H9 (cell line): ENCODE measurements around the gene TRIM44. TPM values are rescaled to one million over a fixed set of nuclear protein-coding genes. Genes with fewer than 3 reads are reported as not detected.

Experiments
- DNase-seq: peaks from one replicate; pipeline ENCODE4 v3.0.0-alpha.2; 2017
- H2AFZ ChIP-seq: one replicate; pipeline ENCODE4 v1.6.1; 2013; ENCODE audit warnings: mild to moderate bottlenecking, low read length, control low read depth, moderate library complexity
- H2AK5ac ChIP-seq: 2 replicates; pipeline ENCODE4 v1.6.1; 2013; ENCODE audit warnings: low read length, control low read depth, mixed read lengths; ENCODE audit not compliant: insufficient read length
- H2BK120ac ChIP-seq: one replicate; pipeline ENCODE4 v1.6.1; 2013; ENCODE audit warnings: low read depth, mild to moderate bottlenecking, low read length, control low read depth, inconsistent platforms; ENCODE audit not compliant: poor library complexity, severe bottlenecking
- H2BK12ac ChIP-seq: 2 replicates; pipeline ENCODE4 v1.6.1; 2013; ENCODE audit warnings: low read length, control low read depth, mixed read lengths, low read depth; ENCODE audit not compliant: insufficient read length
- H2BK15ac ChIP-seq: 2 replicates; pipeline ENCODE4 v1.6.1; 2013; ENCODE audit warnings: low read depth, low read length, control low read depth
- H2BK20ac ChIP-seq: one replicate; pipeline ENCODE4 v1.6.1; 2013; ENCODE audit warnings: low read depth, mild to moderate bottlenecking, low read length, control low read depth, inconsistent platforms; ENCODE audit not compliant: poor library complexity, severe bottlenecking
- H2BK5ac ChIP-seq: 2 replicates; pipeline ENCODE4 v1.6.1; 2013; ENCODE audit warnings: low read length, control low read depth, mixed read lengths; ENCODE audit not compliant: insufficient read length
- H3K14ac ChIP-seq: 2 replicates; pipeline ENCODE4 v1.6.1; 2013; ENCODE audit warnings: low read length, control low read depth; ENCODE audit not compliant: insufficient read depth
- H3K18ac ChIP-seq: 2 replicates; pipeline ENCODE4 v1.6.1; 2013; ENCODE audit warnings: low read depth, mild to moderate bottlenecking, mixed read lengths, low read length, control low read depth; ENCODE audit not compliant: insufficient read length
- H3K23ac ChIP-seq: 2 replicates; pipeline ENCODE4 v1.6.1; 2013; ENCODE audit warnings: low read length, control low read depth, mixed read lengths, low read depth; ENCODE audit not compliant: insufficient read length
- H3K23me2 ChIP-seq: 2 replicates; pipeline ENCODE4 v1.6.1; 2013; ENCODE audit warnings: low read depth, mild to moderate bottlenecking, mixed read lengths, low read length, control low read depth; ENCODE audit not compliant: insufficient read length, poor library complexity, severe bottlenecking
- H3K27ac ChIP-seq: 2 replicates; pipeline ENCODE4 v1.5.1; 2013; ENCODE audit warnings: low read length, control low read depth, mixed read lengths, low read depth; ENCODE audit not compliant: insufficient read length
- H3K27me3 ChIP-seq: 2 replicates; pipeline ENCODE4 v1.6.1; 2013; ENCODE audit warnings: low read length, control low read depth, inconsistent platforms; ENCODE audit not compliant: insufficient read depth
- H3K4ac ChIP-seq: 2 replicates; pipeline ENCODE4 v1.6.1; 2013; ENCODE audit warnings: low read depth, mild to moderate bottlenecking, control low read depth, inconsistent platforms, low read length, moderate library complexity
- H3K4me1 ChIP-seq: 2 replicates; pipeline ENCODE4 v1.6.1; 2013; ENCODE audit warnings: low read length, control low read depth, inconsistent platforms; ENCODE audit not compliant: insufficient read depth
- H3K4me2 ChIP-seq: 2 replicates; pipeline ENCODE4 v1.6.1; 2013; ENCODE audit warnings: low read length, control low read depth, mixed read lengths; ENCODE audit not compliant: insufficient read length, insufficient read depth
- H3K56ac ChIP-seq: 2 replicates; pipeline ENCODE4 v1.6.1; 2013; ENCODE audit warnings: low read depth, mild to moderate bottlenecking, mixed read lengths, low read length, control low read depth; ENCODE audit not compliant: insufficient read length
- H3K79me1 ChIP-seq: 2 replicates; pipeline ENCODE4 v1.6.1; 2013; ENCODE audit warnings: low read depth, mild to moderate bottlenecking, moderate library complexity, low read length, control low read depth, inconsistent platforms; ENCODE audit not compliant: insufficient read depth, poor library complexity, severe bottlenecking
- H3K79me2 ChIP-seq: 2 replicates; pipeline ENCODE4 v1.6.1; 2013; ENCODE audit warnings: low read length, control low read depth, inconsistent platforms; ENCODE audit not compliant: insufficient read depth
- H3K9ac ChIP-seq: 2 replicates; pipeline ENCODE4 v1.6.1; 2013; ENCODE audit warnings: low read length, control low read depth, mixed read lengths; ENCODE audit not compliant: insufficient read length; ENCODE audit errors: extremely low read depth
- H3K9me3 ChIP-seq: one replicate; pipeline ENCODE4 v1.6.1; 2013; ENCODE audit warnings: low read depth, low read length, inconsistent platforms; ENCODE audit not compliant: control insufficient read depth
- H3T11ph ChIP-seq: one replicate; pipeline ENCODE4 v1.6.1; 2013; ENCODE audit warnings: mild to moderate bottlenecking, low read length, control low read depth, inconsistent platforms
- H4K20me1 ChIP-seq: one replicate; pipeline ENCODE4 v1.6.1; 2013; ENCODE audit not compliant: control insufficient read depth, insufficient read length, insufficient read depth
- H4K5ac ChIP-seq: 2 replicates; pipeline ENCODE4 v1.6.1; 2013; ENCODE audit warnings: low read depth, mild to moderate bottlenecking, mixed read lengths, low read length, control low read depth; ENCODE audit not compliant: insufficient read length
- H4K8ac ChIP-seq: replicated peaks from 2 replicates; pipeline ENCODE4 v1.6.1; 2013; ENCODE audit warnings: low read length, control low read depth, mixed read lengths, low read depth; ENCODE audit not compliant: insufficient read length
- H4K91ac ChIP-seq: 2 replicates; pipeline ENCODE4 v1.6.1; 2013; ENCODE audit warnings: low read depth, mild to moderate bottlenecking, moderate library complexity, mixed read lengths, low read length, control low read depth; ENCODE audit not compliant: insufficient read length
- H3K27ac Mint-ChIP-seq, 3 experiments: 2 replicates in 2 of 3; 3 replicates in 1 of 3; pipeline ENCODE4 v1.8.0; 2020 to 2021; ENCODE audit warnings: mixed read lengths in 3 of 3, mild to moderate bottlenecking in 1 of 3, moderate library complexity in 1 of 3
- H3K27me3 Mint-ChIP-seq: 2 replicates; pipeline ENCODE4 v1.8.0; 2021; ENCODE audit warnings: low read depth, mild to moderate bottlenecking, moderate library complexity, mixed read lengths
- H3K36me3 Mint-ChIP-seq, 3 experiments: 2 replicates in 2 of 3; 3 replicates in 1 of 3; pipeline ENCODE4 v1.8.0; 2020 to 2021; ENCODE audit warnings: low read depth in 3 of 3, mixed read lengths in 3 of 3; ENCODE audit not compliant: insufficient read depth in 1 of 3
- H3K4me1 Mint-ChIP-seq, 2 experiments: 2 replicates each; pipeline ENCODE4 v1.8.0; 2020; ENCODE audit warnings: mixed read lengths in 2 of 2
- H3K4me3 Mint-ChIP-seq, 2 experiments: 2 replicates in 1 of 2; 3 replicates in 1 of 2; pipeline ENCODE4 v1.8.0; 2020 to 2021; ENCODE audit warnings: mild to moderate bottlenecking in 2 of 2, mixed read lengths in 2 of 2, moderate library complexity in 1 of 2
- H3K9me3 Mint-ChIP-seq, 2 experiments: 2 replicates in 1 of 2; 3 replicates in 1 of 2; pipeline ENCODE4 v1.8.0; 2020; ENCODE audit warnings: mild to moderate bottlenecking in 2 of 2, mixed read lengths in 2 of 2, moderate library complexity in 1 of 2
- WGBS: extraction: QIAGEN DNeasy Blood & Tissue Kit; methylation state at CpG from one replicate; pipeline ENCODE4 v1.1.7; 2013; ENCODE audit warnings: missing lambda C conversion rate, low lambda C conversion rate, mixed read lengths; ENCODE audit not compliant: insufficient read length; ENCODE audit errors: extremely low coverage; 5-methylcytosine and 5-hydroxymethylcytosine counted together
- total RNA-seq: library from RNA; stranded (reverse); gene quantifications from 2 replicates; pipeline ENCODE4 v1.2.1, GENCODE V29; 2021
- TF ChIP-seq, protein P1 (sequence below): fragments of 200-600 bp; sonication (generic); conservative IDR thresholded peaks from 3 replicates; pipeline ENCODE4 v1.8.0; 2021; ENCODE audit warnings: antibody characterized with exemption, mild to moderate bottlenecking

Gene TRIM44
- total RNA-seq, 1 experiment from 2014 or later = 37.7 TPM

DNA sequence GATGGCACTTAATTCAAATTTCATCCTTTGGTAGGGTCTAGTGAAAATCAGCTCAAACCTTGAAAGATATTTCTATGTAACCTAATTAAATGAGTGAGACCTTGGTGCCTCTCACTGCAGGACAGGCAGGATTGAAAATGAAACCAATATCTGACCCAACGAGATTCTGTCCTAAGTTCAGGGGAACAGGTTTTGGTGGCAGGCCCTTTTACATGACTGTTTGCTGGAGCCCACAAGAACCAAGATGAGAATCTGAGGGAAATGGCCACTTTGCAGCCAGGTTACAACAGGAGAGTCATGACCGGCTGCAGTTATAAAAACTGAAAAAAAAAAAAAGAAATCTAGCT is 130.2 kb downstream of the TRIM44 start:
- H4K20me1 ChIP-seq = no peaks in the 10 kb centered on the region
- no peak overlapping the region for H3K23ac ChIP-seq
- no peak overlapping the region for H4K8ac ChIP-seq
- TF ChIP-seq, protein P1, sequence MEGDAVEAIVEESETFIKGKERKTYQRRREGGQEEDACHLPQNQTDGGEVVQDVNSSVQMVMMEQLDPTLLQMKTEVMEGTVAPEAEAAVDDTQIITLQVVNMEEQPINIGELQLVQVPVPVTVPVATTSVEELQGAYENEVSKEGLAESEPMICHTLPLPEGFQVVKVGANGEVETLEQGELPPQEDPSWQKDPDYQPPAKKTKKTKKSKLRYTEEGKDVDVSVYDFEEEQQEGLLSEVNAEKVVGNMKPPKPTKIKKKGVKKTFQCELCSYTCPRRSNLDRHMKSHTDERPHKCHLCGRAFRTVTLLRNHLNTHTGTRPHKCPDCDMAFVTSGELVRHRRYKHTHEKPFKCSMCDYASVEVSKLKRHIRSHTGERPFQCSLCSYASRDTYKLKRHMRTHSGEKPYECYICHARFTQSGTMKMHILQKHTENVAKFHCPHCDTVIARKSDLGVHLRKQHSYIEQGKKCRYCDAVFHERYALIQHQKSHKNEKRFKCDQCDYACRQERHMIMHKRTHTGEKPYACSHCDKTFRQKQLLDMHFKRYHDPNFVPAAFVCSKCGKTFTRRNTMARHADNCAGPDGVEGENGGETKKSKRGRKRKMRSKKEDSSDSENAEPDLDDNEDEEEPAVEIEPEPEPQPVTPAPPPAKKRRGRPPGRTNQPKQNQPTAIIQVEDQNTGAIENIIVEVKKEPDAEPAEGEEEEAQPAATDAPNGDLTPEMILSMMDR = no peak
- no peak overlapping the region for H2BK20ac ChIP-seq
- H3K9ac ChIP-seq = no peak overlapping the region
- H2AFZ ChIP-seq = no peak overlapping the region
- no peak for DNase-seq
- H3K4ac ChIP-seq = no peak overlapping the region
- H3K4me3 Mint-ChIP-seq = no peak overlapping the region
- H3K56ac ChIP-seq = no peak overlapping the region
- H3K9me3 Mint-ChIP-seq = no peaks in the 10 kb centered on the region
- H3K4me1 ChIP-seq = no peaks in the 10 kb centered on the region
- H3K4me1 Mint-ChIP-seq = peaks cover 3% of the 10 kb centered on the region in 2 experiments; a peak in 3 of 4 replicates
- no peak overlapping the region for H2BK15ac ChIP-seq
- no peak overlapping the region for H2BK120ac ChIP-seq
- no peak overlapping the region for H3K18ac ChIP-seq
- H3K23me2 ChIP-seq = no peaks in the 10 kb centered on the region
- no peaks in the 10 kb centered on the region for H3K79me2 ChIP-seq
- no peak overlapping the region for H3K27ac ChIP-seq
- H3K4me2 ChIP-seq = no peak overlapping the region
- H2BK5ac ChIP-seq = no peak overlapping the region
- H3K27ac Mint-ChIP-seq = no peak overlapping the region; a peak in 1 of 7 replicates
- WGBS = no CpG with 5 or more reads among the region's 2 CpGs
- no peak overlapping the region for H2BK12ac ChIP-seq
- no peak overlapping the region for H2AK5ac ChIP-seq
- no peaks in the 10 kb centered on the region for H3K9me3 ChIP-seq
- no peaks in the 10 kb centered on the region for H3K27me3 ChIP-seq
- H3K14ac ChIP-seq = no peak overlapping the region
- no peaks in the 10 kb centered on the region for H3K79me1 ChIP-seq
- no peaks in the 10 kb centered on the region for H3K27me3 Mint-ChIP-seq
- H4K91ac ChIP-seq = no peak overlapping the region
- H3T11ph ChIP-seq = no peak overlapping the region
- no peaks in the 10 kb centered on the region for H3K36me3 Mint-ChIP-seq
- H4K5ac ChIP-seq = no peak overlapping the region
